T-helper 9 cell (primary cell): ENCODE results near the gene YPEL1.

Experiments
- DNase-seq: peaks from one replicate; pipeline ENCODE4 v3.0.0-alpha.2; 2020
- total RNA-seq, 2 donors: gene quantifications; one replicate each; lab custom pipeline; 2026; lab: John Stamatoyannopoulos, UW

The YPEL1 gene, protein sequence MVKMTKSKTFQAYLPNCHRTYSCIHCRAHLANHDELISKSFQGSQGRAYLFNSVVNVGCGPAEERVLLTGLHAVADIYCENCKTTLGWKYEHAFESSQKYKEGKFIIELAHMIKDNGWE
- 9.7 to 10.3 reads per million in 2 donors for total RNA-seq

DNA sequence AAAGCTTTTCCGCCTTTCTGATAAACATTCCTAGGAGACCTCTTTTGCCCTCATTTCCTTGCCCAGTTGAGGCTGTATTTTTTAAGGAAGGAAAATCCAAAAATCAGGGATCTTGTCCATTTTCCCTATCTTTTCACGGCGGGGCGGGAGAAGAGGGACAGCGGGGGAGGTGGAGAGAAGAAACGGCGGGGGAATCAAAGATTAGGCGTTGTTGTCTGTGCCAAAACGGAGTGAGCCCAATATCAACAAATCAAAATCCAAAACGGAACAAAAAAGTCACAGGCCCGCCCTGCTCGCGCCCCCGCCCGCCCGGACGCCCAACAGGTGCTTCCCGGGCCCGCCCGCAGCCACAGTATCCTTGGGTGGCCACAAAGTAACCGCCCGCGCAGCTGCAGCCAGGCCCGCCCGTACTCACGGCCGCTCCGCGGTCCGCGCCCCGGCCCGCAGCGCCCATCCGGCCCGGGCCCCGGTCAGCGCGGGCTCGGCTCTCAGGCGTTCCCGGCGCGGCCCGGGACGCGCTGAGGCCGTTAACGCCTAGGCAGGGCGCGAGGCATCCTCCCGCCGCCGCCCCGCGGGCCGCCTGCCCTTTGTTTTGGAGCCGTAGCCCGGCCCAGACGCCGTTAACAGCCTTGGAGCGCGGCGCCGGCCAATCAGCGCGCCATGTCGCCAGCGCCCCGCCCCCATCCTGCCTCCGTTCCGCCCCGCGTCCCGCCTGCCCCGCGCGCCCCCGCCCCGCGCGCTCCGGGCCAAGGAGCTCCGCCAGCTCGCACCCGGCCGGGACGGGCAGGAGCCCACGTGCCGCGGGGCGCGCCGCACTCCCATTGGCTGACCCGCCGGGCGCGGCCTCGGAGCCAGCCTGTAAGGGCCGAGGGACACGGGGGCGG lies at the start of gene YPEL1:
YPEL1 (minus strand) TSS at position 595 of the 884 bp plus-strand sequence. CDS start 25,050 bp downstream, outside the sequence.
- DNase-seq, result peak; percentile 96

DNA sequence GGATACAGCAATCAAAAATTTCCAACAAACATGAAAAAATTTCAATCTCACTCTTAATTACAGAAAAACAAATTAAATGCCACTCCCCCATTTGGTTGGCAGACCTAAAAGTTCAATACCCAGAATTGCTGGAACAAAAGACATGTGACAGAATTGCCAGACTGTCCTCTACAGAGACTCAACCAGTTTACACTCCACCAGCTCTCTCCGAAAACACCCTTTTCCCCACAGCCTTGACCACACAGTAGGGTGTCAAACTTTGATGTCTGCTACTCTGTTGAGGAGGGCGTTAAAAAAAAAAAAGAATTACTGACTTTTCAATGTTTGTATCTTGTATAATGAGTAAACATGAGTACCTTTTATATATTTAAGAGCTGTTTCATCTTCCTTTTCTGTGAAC lies 44.7 kb upstream of the YPEL1 start:
- no peak for DNase-seq

DNA sequence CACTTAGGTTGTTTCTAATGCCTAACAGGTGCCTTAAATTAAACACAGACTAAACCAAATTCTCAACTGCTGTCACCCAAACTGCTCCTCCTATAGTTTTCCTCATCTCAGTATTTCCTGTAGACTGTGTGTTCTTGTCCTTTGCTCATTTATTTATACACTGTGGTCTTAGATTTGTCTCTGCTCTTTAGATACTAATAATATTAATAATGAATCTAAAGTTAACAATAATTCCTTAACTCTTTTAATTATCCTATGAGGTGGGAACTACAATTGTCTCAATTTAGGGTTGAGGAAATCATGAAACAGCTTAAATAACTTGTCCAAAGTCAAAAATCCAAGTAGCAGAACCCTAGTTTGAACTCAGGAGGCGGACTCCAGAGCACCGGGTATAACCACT lies 43.9 kb upstream of the YPEL1 start:
- no peak for DNase-seq

DNA sequence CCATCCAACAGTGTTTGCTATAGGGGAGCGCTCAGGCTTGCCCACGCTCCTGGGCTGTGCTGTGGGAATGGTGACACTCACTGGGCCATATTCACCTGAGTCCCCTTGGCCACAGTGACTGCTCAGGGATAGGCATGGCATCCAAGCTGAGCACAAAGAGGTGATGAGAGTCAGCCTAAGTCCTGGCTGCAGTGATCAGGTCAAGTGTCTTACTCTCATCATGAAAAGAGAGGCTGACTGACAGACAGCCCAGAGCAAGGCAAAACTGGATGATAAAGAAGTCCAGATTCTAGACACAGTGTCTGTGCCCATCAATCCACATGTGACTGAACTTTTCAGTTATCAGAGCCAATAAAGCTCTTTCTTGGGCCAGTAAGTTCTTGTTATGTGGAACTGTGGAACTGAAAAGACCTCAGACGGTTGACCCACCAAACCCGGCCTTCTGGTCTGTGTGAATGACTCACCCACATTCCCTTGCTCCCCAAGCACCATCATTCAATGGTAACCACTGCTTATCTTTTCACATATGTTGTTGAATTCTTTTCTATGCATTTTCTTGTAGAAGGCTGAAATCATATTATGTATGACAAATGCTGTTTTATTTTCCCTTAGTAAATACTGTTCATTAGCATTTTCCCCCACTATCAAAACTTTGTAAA lies 43.2 kb upstream of the YPEL1 start:
- DNase-seq, result no peak

DNA sequence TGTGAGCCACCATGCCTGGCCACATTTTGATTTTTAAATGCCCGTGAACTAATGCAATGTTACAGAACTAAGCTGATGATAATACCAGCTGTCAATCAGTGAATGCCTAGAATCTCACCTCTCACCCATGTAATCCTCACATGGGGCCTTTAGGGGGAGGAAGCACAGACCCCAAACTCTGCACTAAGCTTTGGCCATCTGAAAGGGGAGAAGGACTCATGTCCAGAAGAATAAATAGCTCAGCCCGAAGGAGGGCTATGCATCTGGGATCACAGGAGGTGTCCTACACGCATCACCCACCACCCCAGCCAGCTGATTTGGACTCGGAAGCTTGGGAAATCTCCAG lies 36.0 kb upstream of the YPEL1 start:
- no peak for DNase-seq

DNA sequence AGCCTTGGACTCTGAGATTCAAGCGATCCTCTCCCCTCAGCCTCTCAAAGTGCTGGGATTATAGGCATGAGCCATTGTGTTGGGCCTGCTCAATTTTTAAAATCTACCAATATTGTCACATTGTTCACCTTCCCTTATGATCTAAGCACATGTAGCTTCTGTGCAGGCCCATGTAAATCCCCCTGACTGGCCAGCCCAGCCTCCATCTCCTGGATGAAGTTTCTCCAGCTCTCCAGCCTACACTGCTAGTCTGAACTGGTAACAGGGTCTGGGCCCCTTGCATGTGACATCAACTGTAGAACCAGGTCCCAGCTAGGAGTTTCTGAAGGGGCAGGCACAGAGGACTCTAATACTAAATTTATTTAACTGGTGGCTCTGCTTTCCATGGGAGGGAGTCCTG lies 32.8 kb upstream of the YPEL1 start:
- no peak for DNase-seq

DNA sequence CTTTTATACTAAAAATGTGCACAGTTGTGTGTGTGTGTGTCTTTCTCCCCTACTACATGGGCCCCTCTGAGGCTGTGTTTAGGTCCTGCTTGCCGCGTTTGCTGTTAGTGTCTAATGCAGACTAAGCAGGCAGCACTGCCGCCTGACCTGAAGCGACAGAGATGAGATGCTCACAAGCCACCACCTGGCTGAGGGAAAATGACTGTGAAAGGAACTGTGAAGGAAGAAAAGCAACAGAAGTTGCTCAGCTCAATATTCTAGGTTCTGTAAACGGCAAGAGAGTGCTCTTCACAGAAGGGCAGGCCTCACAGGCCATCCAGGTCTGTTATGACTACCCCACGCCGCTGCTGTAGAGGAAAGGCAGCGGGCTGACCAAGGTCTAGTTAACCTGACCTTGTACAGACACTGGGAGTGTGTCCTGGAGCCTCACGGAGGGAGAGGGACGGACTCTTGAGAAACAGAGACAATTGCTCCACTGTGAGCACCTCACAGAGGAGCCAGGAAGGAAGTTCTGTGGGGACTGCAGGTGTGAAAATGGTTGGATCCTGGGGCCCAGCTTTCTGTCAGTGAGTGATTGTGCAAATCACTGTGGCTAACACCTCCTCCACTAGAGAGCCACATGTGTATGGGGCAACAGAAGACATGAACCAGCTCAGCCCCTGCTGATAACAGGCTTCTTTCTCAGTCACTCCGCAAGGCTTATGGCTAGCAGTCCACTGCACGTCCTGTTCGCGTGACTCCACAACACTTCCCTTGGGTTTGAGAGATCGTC lies 31.3 kb upstream of the YPEL1 start:
- DNase-seq, result peak; percentile 40

DNA sequence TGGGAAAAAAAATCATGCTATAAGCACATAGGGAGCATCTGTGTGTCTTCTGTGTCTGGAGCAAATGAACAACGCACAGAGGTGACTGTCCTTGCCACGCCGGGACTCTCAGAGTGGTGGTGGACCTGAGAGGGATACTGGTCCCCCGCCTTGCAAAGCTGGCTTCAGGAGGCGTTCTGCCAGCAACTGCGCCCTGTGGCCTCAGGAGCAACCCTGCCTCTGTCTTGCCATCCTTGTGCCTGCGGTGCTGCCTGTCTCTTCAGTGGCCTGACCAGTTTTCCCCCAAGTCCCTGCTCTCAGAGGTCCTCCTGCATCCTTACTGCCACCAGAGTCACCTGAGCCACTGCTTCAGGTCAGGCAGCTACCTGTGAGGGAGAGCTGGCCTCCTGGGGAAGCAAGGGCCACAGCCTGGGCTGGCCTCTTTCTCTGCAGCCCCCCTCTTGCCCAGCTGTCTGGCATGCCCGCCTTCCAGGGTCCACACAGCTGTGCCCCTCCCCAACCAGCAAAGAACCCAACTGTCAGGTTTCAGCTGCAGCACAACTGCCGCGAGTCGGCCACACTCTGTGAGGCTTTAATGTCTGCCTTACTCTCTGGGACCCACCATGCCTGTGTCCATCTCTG lies 30.4 kb upstream of the YPEL1 start:
- no peak for DNase-seq

DNA sequence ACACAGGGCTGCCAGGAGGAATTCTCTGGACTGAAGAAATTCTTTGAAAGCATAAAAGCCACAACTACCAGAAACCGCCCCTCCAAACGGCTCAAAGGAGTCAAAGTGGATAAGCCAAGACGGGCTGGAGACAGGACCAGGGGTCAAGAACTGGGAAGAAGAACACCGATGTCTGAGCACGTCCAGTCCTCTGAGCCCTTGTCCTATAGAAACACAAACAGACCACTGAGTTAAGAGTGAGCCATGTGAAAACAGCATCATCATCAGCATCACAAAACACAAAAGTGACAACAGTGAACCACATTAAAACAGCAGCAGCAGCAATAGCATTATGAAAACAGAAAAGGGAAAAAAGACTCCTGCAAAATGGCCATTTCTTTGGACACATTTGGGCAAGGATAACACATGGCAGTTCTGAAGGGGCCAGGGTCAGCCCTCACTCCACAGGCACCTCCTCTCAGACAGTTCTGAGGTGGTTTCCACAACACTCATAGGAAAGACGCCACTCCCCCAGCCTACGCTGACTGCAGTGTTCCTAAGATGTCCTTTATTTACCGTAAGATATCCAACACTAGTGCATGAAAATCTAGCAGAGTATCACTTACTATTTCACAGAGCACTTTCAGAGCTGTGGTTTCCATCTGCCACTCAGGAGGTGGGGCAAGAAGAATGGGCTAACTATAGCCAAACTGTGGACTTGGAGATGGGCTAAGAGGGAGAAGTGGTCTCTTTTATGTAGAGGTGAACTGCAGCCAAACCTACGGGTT lies 28.6 kb upstream of the YPEL1 start:
- no peak for DNase-seq

DNA sequence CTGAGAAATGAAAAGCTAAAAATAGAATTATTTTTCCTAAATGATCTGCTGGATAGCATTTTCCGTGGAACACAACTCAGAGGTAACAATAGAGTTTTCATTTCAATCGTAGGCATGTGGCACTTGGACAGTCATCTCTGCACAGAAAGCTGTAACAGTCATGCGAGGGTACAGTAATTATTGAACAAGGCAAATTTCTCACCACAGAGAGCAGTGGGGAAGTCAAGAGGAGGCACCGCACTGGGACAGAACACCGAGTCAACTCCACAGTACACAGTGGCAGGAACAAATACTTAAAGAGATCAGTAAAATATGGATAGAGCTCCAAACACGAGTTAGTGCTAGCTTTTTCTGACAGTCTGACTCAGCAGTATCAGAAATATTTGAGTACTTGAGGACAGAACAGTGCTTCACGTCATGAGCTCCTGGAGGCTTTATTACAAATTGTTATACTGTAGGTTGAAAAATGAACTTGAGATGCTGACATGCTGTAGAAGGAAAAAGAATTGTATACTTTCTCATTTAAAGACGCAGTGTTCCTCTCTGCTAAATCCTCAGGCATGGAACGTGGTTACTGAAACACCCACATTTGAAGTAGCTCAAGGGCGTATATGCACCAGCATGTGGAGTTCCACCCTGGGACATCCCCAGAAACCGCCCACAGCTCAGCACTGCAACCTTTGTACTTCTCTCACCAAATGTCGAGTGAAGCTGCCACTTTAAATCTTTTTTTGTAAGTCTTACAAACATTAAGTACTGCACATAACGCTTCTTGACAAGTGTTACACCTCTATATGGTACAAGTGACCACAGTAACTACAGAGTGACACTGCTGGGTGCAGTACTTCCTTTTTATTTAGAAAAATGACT lies 27.4 kb upstream of the YPEL1 start:
- no peak for DNase-seq

DNA sequence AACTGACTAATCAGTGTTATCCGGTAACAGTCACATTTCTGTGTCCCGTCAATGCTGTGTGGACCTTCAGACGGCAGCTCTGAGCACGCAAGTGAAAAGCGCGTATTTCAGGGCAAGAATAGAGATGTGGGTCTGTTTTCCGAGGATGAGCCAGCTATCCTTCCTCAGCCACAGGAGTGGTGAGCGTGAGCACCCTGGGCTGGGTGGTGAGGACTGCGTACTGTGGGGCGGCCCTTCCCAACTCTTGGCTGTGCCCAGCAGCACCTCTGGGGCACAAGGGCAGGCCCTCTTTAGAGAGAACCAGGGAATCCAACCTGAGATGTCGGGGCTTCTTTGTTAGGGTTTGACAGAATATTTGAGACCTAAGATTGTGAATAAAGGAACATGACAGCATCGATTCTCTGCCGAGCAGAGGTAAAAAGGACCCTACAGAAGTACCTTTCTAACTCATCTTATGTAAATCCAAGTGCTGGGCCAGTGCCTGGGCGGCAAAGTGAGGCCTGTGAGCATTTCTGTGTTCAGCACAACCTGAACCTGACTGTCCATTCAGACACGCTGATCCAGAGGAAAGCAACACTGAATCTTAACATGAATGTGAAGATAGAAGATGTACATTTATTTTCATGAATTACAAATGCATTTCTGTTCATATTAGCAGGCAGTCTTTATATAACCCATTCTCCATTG lies 26.5 kb upstream of the YPEL1 start:
- DNase-seq, result no peak

DNA sequence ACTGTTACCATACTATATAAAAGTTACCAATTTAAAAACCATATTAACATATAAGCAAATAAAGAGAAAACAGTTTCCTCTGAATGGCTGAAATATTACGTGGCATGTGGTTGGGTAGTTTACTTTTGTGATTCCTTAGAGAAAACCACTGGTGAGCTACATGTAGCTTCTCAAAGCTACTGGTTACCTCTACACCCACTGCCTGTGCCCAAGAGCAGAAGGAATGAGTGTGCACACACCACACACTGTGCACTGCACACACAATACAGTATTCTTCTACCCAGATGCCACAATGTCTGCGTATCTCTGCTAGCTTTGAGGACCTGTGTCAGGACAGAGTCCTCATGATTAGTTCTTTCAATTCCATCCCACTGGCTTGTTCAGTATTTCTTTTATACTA lies 25.5 kb upstream of the YPEL1 start:
- DNase-seq, result no peak

DNA sequence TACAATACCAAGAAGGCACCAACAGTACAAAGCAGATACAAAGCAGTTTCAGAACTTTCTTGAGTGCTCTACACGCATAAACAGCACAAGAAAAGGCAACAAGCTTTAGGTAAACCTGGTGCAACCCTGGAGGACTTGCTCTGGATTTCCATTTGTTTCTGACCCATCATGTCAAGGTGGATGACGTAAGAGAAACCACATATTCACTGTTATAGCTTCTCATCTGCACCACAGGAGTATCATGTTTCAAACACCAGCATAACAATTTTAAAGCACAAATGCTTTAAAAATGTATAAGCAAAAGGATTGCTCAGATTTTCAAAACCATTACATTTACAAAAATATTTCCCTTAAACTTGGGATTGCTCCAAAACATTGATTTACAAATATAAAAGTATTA lies 25.0 kb upstream of the YPEL1 start:
- no peak for DNase-seq

DNA sequence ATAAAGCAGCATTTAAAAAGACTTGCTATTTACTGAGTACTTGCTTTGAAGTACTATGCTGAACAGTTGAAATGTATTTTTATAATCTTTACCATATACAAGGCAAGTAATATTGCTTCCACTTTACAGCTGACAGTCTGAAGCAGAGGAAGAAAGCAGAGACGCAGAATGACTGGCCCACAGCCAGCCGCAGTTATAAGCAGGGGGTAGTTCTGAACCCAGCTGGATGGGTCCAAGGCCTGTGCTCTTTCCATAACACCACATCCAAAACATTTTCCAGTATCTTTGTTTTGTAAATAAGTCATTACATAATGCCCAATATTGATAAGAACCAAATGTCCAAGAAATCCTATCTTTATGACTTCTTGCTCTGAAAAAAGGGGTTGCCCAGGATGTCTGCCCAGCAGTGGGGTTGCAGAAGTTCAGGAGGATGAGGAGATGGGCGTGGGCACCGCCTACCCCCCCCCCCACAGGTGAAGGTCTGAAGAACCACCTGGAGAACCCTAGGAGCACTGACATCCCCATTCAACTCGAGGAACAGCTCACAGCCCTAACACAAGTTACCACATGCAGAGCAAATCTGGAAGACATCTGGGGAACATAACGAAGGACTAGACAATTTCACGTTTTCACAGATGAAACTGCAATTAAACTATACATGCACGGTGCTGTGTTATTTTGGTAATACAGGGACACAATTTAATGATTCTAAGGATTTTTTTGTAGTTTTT lies 24.2 kb upstream of the YPEL1 start:
- no peak for DNase-seq

DNA sequence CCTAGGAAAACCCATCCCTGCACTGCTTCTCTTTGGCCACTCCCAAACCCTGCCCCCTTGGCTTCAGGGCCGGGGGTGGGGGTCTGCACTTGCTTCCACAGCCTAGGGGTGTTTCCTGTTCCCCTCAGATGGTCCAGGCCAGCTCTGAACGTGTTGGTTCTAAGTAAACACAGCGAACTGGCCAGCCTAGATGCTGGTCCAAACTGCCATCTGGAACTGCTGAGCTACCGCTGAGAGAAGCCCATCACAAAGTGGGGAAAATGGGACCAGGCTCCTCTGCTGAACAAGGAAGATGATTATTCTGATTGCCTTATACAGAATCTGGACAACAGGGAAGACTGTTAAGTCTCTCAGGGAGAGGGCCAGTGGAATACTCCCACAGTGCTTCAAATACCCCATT lies 23.5 kb upstream of the YPEL1 start:
- DNase-seq, result no peak

DNA sequence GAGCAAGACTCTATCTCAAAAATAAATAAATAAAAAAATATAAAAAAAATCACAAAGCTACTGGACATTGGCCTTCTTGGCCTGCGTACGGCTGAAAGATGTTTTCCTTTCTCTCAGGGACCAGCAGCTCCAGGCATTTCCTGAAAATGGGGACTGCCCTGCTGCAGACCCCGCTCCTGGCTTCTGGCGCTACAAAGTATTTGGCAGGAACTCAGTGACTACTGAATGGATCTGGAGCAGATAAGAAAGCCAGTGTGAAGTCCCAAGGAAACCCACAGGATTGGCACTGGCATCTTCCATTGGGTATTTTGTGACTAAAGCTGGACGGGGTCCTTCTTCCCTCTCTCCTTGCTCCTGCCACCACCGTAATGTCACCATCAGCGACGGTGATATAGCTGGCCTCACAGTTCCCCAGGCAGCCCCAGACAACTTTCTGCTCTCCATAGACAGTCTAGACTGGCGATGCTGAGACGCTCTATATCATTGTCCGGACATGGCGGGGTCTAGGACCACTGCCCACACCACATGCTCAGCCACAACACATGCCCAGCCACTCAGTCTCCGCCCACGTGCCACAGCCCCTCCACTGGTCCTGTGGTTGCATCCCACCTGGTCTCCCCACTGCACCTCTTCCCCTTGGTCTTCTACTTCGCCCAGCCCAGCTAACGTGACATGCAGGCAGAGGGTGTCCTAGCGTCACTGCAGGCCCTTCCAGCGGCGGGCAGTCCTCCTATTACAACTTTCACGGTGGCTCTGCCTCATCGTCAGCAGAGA lies 22.7 kb upstream of the YPEL1 start:
- no peak for DNase-seq

DNA sequence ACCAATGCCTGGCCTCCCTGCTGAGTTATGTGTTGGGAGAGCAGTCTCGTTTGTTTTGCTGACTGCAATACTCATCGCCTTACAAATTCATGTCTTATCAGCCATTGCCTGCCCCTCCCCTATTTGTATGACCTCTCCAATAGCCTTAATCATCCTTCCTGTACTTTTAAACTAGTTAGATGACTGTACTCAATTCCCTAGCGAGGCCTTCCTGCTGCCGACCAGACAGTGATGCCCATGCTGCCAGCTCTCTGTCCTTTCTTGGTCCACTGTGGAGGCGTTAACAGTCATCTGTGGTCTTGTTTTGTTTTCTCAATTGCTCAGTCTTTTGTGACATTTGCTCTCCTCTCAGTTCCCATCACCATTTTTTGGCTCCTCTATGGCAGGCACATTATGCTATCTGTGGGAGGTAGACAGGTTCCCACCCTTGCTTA lies 20.3 kb upstream of the YPEL1 start:
- DNase-seq, result no peak

DNA sequence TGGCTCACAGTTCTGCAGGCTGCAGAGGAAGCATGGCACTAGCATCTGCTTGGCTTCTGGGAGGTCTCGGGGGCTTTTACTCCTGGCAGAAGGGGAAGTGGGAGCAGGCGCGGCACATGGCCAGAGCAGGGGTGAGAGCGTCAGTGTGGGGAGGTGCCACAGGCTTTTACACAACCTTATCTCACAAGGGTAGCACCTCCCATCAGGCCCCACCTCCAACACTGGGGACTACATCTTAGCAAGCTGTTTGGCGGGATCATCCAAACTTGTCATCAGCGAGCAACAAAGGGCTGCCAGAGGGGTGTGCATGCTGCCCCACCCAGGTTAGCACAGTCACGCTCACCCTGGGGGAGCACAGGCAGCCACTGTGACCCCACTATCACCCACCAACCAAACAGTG lies 18.9 kb upstream of the YPEL1 start:
- DNase-seq, result no peak
